ENCODE results near the gene OARD1. TPM values are rescaled to one million over a fixed set of nuclear protein-coding genes. Genes with fewer than 3 reads are reported as not detected.
A peak's percentile ranks its signal among the peaks of the same experiment; 100 is the strongest.

Gene OARD1
- total and polyA plus RNA-seq, 2 experiments from 2014 or later, result 31.2 to 46.4 TPM

- peaks cover 15% of the 10 kb centered on the region for H3K4me1 ChIP-seq (ENCODE audit: insufficient read depth)
- no peaks in the 10 kb centered on the region for H3K27me3 ChIP-seq
- peak overlapping the region; percentile 61 for H2AFZ ChIP-seq
- 2% methylated on average over 11 of the region's 11 CpGs for WGBS (ENCODE audit: low lambda C conversion rate, missing lambda C conversion rate)
- H4K20me1 ChIP-seq (ENCODE audit: insufficient read depth, poor library complexity, severe bottlenecking), result peaks cover 39% of the 10 kb centered on the region
- no peaks in the 10 kb centered on the region for H3K9me2 ChIP-seq (replicated peaks; ENCODE audit: insufficient read depth)
- no peaks in the 10 kb centered on the region for H3K9me3 ChIP-seq (ENCODE audit: low read depth)
- no peaks in the 10 kb centered on the region for H3K36me3 ChIP-seq (replicated peaks; ENCODE audit: insufficient read depth, low read depth)
- peaks cover 66% of the 10 kb centered on the region for H3K79me2 ChIP-seq
- TF ChIP-seq EZH2phosphoT487 (IDR thresholded peaks at IDR 0.05; ENCODE audit: low read depth, severe bottlenecking, unreplicated experiment) (no peak), CTCF (IDR thresholded peaks at IDR 0.05; ENCODE audit: poor library complexity) (no peak), EZH2 (IDR thresholded peaks at IDR 0.05; ENCODE audit: borderline replicate concordance) (no peak)
- H3K27ac ChIP-seq, result peak overlapping the region; percentile 99
- peak; percentile 49 for DNase-seq (ENCODE audit: low spot score)
- peak overlapping the region; percentile 93 for H3K4me2 ChIP-seq
- peak overlapping the region; percentile 88 for H3K4me3 ChIP-seq
These were observed 2.0 kb upstream of the OARD1 start for GRCh38 chr6:41073968-41074691.

DNA sequence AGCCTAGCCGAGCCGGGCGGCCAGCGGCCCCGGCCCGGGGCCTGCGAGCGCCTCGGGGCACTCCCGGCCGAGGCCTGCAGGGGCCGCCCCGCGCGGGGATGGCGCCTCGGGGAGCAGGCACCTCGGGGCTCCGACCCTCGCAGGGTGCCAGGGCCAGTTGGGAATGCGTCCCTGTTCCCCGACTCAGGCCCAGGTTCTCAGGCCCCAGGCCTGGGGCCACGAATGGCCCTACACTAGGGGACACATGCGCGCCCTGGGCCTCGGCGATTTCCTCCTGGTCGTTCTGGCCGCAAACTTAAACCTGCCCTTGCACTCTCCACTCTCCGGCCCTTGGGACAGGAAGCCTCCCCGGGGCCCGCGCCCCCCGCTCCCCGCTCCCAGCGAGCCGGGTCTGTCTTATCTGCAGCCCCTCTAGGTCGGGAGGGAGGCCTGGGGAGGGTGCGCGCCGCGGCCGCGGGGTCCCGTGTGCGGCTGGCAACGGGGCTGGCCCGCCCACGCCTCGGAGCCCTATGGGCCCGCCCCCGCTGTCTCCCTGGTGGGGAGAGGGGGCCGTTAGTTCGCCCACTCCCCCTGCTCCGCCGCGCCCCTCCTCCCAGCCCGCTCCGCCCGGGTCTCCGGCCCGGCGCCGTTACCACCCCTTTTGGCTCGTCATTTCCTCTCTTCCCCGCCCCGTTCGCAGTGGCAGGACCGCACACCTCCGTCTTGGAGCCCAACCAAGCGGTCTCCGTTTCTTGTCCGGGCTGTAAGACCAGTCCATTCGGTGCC is 1.2 kb upstream of the OARD1 start:
- peaks cover 32% of the 10 kb centered on the region for H4K20me1 ChIP-seq (ENCODE audit: insufficient read depth, poor library complexity, severe bottlenecking)
- H3K4me3 ChIP-seq, result peak overlapping the region; percentile 88
- H3K4me1 ChIP-seq (ENCODE audit: insufficient read depth), result peaks cover 15% of the 10 kb centered on the region
- no peaks in the 10 kb centered on the region for H3K36me3 ChIP-seq (replicated peaks; ENCODE audit: insufficient read depth, low read depth)
- under 1% methylated on average over 43 of the region's 74 CpGs for WGBS (ENCODE audit: low lambda C conversion rate, missing lambda C conversion rate)
- H3K27me3 ChIP-seq, result no peaks in the 10 kb centered on the region
- H3K9me2 ChIP-seq (replicated peaks; ENCODE audit: insufficient read depth), result no peaks in the 10 kb centered on the region
- peak overlapping the region; percentile 99 for H3K27ac ChIP-seq
- H3K9me3 ChIP-seq (ENCODE audit: low read depth), result no peaks in the 10 kb centered on the region
- TF ChIP-seq CTCF (IDR thresholded peaks at IDR 0.05; ENCODE audit: poor library complexity), result peak; percentile 36
- TF ChIP-seq EZH2 (IDR thresholded peaks at IDR 0.05; ENCODE audit: borderline replicate concordance), result no peak
- peak overlapping the region; percentile 93 for H3K4me2 ChIP-seq
- peaks cover 58% of the 10 kb centered on the region for H3K79me2 ChIP-seq
- peak; percentile 92 for DNase-seq (ENCODE audit: low spot score)
- peak overlapping the region; percentile 61 for H2AFZ ChIP-seq

- peak within 1 kb of the TSS; percentile 61 for H2AFZ ChIP-seq
- H3K4me3 ChIP-seq, result peak within 1 kb of the TSS; percentile 88
- TF ChIP-seq EZH2phosphoT487 (IDR thresholded peaks at IDR 0.05; ENCODE audit: low read depth, severe bottlenecking, unreplicated experiment), result no peak
- no peak for TF ChIP-seq CTCF (IDR thresholded peaks at IDR 0.05; ENCODE audit: poor library complexity)
- TF ChIP-seq EZH2 (IDR thresholded peaks at IDR 0.05; ENCODE audit: borderline replicate concordance), result no peak
- WGBS (ENCODE audit: low lambda C conversion rate, missing lambda C conversion rate), result 1% methylated on average over 37 of the region's 37 CpGs
- H3K27ac ChIP-seq, result peak within 1 kb of the TSS; percentile 99
- no peaks in the 10 kb centered on the region for H3K36me3 ChIP-seq (replicated peaks; ENCODE audit: insufficient read depth, low read depth)
- H3K79me2 ChIP-seq, result peaks cover 52% of the 10 kb centered on the region
- peak within 1 kb of the TSS; percentile 93 for H3K4me2 ChIP-seq
- H3K9me3 ChIP-seq (ENCODE audit: low read depth), result no peaks in the 10 kb centered on the region
- H3K9me2 ChIP-seq (replicated peaks; ENCODE audit: insufficient read depth), result no peaks in the 10 kb centered on the region
- H3K27me3 ChIP-seq, result no peaks in the 10 kb centered on the region
- H4K20me1 ChIP-seq (ENCODE audit: insufficient read depth, poor library complexity, severe bottlenecking), result peaks cover 26% of the 10 kb centered on the region
- DNase-seq (ENCODE audit: low spot score), result no peak
- peaks cover 15% of the 10 kb centered on the region for H3K4me1 ChIP-seq (ENCODE audit: insufficient read depth)
These were observed 663 bp upstream of the OARD1 start, which contains the start of gene NFYA for GRCh38 chr6:41072836-41073202. TSS of gene NFYA (plus strand) at chr6:41072974. CDS start at chr6:41079090, 6,116 bp downstream.
